ENCODE measurements around the gene PTPRM.

Gene PTPRM

GRCh38 chr18:8364385-8364784, 797.3 kb downstream of the PTPRM start:
- no peak for TF ChIP-seq CTCF (conservative IDR thresholded peaks at IDR 0.05)
- H3K27ac ChIP-seq = no peak overlapping the region

GRCh38 chr18:8365006-8365405, 797.9 kb downstream of the PTPRM start:
- TF ChIP-seq CTCF (conservative IDR thresholded peaks at IDR 0.05) = no peak
- no peak overlapping the region for H3K27ac ChIP-seq

- TF ChIP-seq CTCF (conservative IDR thresholded peaks at IDR 0.05) = no peak
- H3K27ac ChIP-seq = no peak overlapping the region
Observed at GRCh38 chr18:8365528-8365927, 798.4 kb downstream of the PTPRM start.

GRCh38 chr18:8366070-8366469, 799.0 kb downstream of the PTPRM start:
- no peak for TF ChIP-seq CTCF (conservative IDR thresholded peaks at IDR 0.05)
- H3K27ac ChIP-seq = no peak overlapping the region

GRCh38 chr18:8366656-8367055, 799.5 kb downstream of the PTPRM start:
- no peak overlapping the region for H3K27ac ChIP-seq
- TF ChIP-seq CTCF (conservative IDR thresholded peaks at IDR 0.05) = no peak

GRCh38 chr18:8367217-8367988, 800.3 kb downstream of the PTPRM start:
- TF ChIP-seq CTCF (conservative IDR thresholded peaks at IDR 0.05) = peak; percentile 82
- H3K27ac ChIP-seq = peak overlapping the region; percentile 21; the same call in 1 of the 2 replicates

- no peak overlapping the region for H3K27ac ChIP-seq
- TF ChIP-seq CTCF (conservative IDR thresholded peaks at IDR 0.05) = no peak
Observed at GRCh38 chr18:8368512-8369217, 801.5 kb downstream of the PTPRM start.
